Measurements from ENCODE around the gene INPP5D.

Gene INPP5D

GRCh38 chr2:233022561-233022960 is 37.6 kb upstream of the INPP5D start:
- H3K4me1 ChIP-seq (ENCODE audit: control insufficient read depth, insufficient read depth, low read length), result no peaks in the 10 kb centered on the region
- no peaks in the 10 kb centered on the region for H3K36me3 ChIP-seq (ENCODE audit: control insufficient read depth, insufficient read depth, low read length)
- no peak overlapping the region for H3K9ac ChIP-seq (ENCODE audit: low read length)
- no peak overlapping the region for H3K27ac ChIP-seq (ENCODE audit: low read depth, low read length)
- no peaks in the 10 kb centered on the region for H3K27me3 ChIP-seq (ENCODE audit: control insufficient read depth, insufficient read depth, low read length)
- H3K4me3 ChIP-seq (ENCODE audit: low read length), result no peak overlapping the region

GRCh38 chr2:233023007-233023760 is 37.0 kb upstream of the INPP5D start:
- H3K9ac ChIP-seq (ENCODE audit: low read length), result no peak overlapping the region
- H3K4me3 ChIP-seq (ENCODE audit: low read length), result no peak overlapping the region
- no peak overlapping the region for H3K27ac ChIP-seq (ENCODE audit: low read depth, low read length)
- H3K27me3 ChIP-seq (ENCODE audit: control insufficient read depth, insufficient read depth, low read length), result no peaks in the 10 kb centered on the region
- no peaks in the 10 kb centered on the region for H3K4me1 ChIP-seq (ENCODE audit: control insufficient read depth, insufficient read depth, low read length)
- H3K36me3 ChIP-seq (ENCODE audit: control insufficient read depth, insufficient read depth, low read length), result no peaks in the 10 kb centered on the region

GRCh38 chr2:233023761-233024410 is 36.3 kb upstream of the INPP5D start:
- H3K36me3 ChIP-seq (ENCODE audit: control insufficient read depth, insufficient read depth, low read length), result no peaks in the 10 kb centered on the region

GRCh38 chr2:233025706-233026105 is 34.4 kb upstream of the INPP5D start:
- Histone ChIP-seq H3K9ac (ENCODE audit: low read length) (no peak overlapping the region), H3K27me3 (ENCODE audit: control insufficient read depth, insufficient read depth, low read length) (no peaks in the 10 kb centered on the region), H3K36me3 (ENCODE audit: control insufficient read depth, insufficient read depth, low read length) (no peaks in the 10 kb centered on the region), H3K4me1 (ENCODE audit: control insufficient read depth, insufficient read depth, low read length) (no peaks in the 10 kb centered on the region), H3K4me3 (ENCODE audit: low read length) (no peak overlapping the region), H3K27ac (ENCODE audit: low read depth, low read length) (no peak overlapping the region)

More at GRCh38 chr2:233023761-233024410, 36.3 kb upstream of the INPP5D start:
- H3K4me3 ChIP-seq (ENCODE audit: low read length), result no peak overlapping the region
- no peak overlapping the region for H3K9ac ChIP-seq (ENCODE audit: low read length)
- H3K27me3 ChIP-seq (ENCODE audit: control insufficient read depth, insufficient read depth, low read length), result no peaks in the 10 kb centered on the region
- H3K4me1 ChIP-seq (ENCODE audit: control insufficient read depth, insufficient read depth, low read length), result no peaks in the 10 kb centered on the region
- H3K27ac ChIP-seq (ENCODE audit: low read depth, low read length), result no peak overlapping the region

GRCh38 chr2:233026198-233026813 is 33.8 kb upstream of the INPP5D start:
- Histone ChIP-seq H3K4me1 (ENCODE audit: control insufficient read depth, insufficient read depth, low read length) (no peaks in the 10 kb centered on the region), H3K27me3 (ENCODE audit: control insufficient read depth, insufficient read depth, low read length) (no peaks in the 10 kb centered on the region), H3K36me3 (ENCODE audit: control insufficient read depth, insufficient read depth, low read length) (no peaks in the 10 kb centered on the region), H3K9ac (ENCODE audit: low read length) (no peak overlapping the region), H3K4me3 (ENCODE audit: low read length) (no peak overlapping the region), H3K27ac (ENCODE audit: low read depth, low read length) (no peak overlapping the region)

GRCh38 chr2:233029321-233029720 is 30.8 kb upstream of the INPP5D start:
- Histone ChIP-seq H3K9ac (ENCODE audit: low read length) (no peak overlapping the region), H3K27me3 (ENCODE audit: control insufficient read depth, insufficient read depth, low read length) (no peaks in the 10 kb centered on the region), H3K36me3 (ENCODE audit: control insufficient read depth, insufficient read depth, low read length) (no peaks in the 10 kb centered on the region), H3K4me3 (ENCODE audit: low read length) (no peak overlapping the region), H3K27ac (ENCODE audit: low read depth, low read length) (no peak overlapping the region), H3K4me1 (ENCODE audit: control insufficient read depth, insufficient read depth, low read length) (no peaks in the 10 kb centered on the region)

- Histone ChIP-seq H3K27ac (ENCODE audit: low read depth, low read length) (no peak overlapping the region), H3K9ac (ENCODE audit: low read length) (no peak overlapping the region), H3K4me1 (ENCODE audit: control insufficient read depth, insufficient read depth, low read length) (no peaks in the 10 kb centered on the region), H3K36me3 (ENCODE audit: control insufficient read depth, insufficient read depth, low read length) (no peaks in the 10 kb centered on the region), H3K4me3 (ENCODE audit: low read length) (no peak overlapping the region), H3K27me3 (ENCODE audit: control insufficient read depth, insufficient read depth, low read length) (no peaks in the 10 kb centered on the region)
These were observed 28.3 kb upstream of the INPP5D start for GRCh38 chr2:233031556-233032500.

GRCh38 chr2:233032551-233033320 is 27.4 kb upstream of the INPP5D start, which contains the start of gene NEU2:
TSS of gene NEU2 (plus strand) at chr2:233032672. CDS start at chr2:233032672, 0 bp downstream.
- H3K4me1 ChIP-seq (ENCODE audit: control insufficient read depth, insufficient read depth, low read length), result no peaks in the 10 kb centered on the region
- no peak within 1 kb of the TSS for H3K27ac ChIP-seq (ENCODE audit: low read depth, low read length)
- no peaks in the 10 kb centered on the region for H3K27me3 ChIP-seq (ENCODE audit: control insufficient read depth, insufficient read depth, low read length)
- H3K36me3 ChIP-seq (ENCODE audit: control insufficient read depth, insufficient read depth, low read length), result no peaks in the 10 kb centered on the region
- H3K9ac ChIP-seq (ENCODE audit: low read length), result no peak within 1 kb of the TSS
- no peak within 1 kb of the TSS for H3K4me3 ChIP-seq (ENCODE audit: low read length)

GRCh38 chr2:233033672-233034071 is 26.5 kb upstream of the INPP5D start:
- H3K36me3 ChIP-seq (ENCODE audit: control insufficient read depth, insufficient read depth, low read length), result no peaks in the 10 kb centered on the region
- H3K27ac ChIP-seq (ENCODE audit: low read depth, low read length), result no peak overlapping the region
- no peaks in the 10 kb centered on the region for H3K27me3 ChIP-seq (ENCODE audit: control insufficient read depth, insufficient read depth, low read length)
- no peak overlapping the region for H3K9ac ChIP-seq (ENCODE audit: low read length)
- no peak overlapping the region for H3K4me3 ChIP-seq (ENCODE audit: low read length)
- no peaks in the 10 kb centered on the region for H3K4me1 ChIP-seq (ENCODE audit: control insufficient read depth, insufficient read depth, low read length)

- Histone ChIP-seq H3K27me3 (ENCODE audit: control insufficient read depth, insufficient read depth, low read length) (no peaks in the 10 kb centered on the region), H3K4me3 (ENCODE audit: low read length) (no peak overlapping the region), H3K9ac (ENCODE audit: low read length) (no peak overlapping the region), H3K4me1 (ENCODE audit: control insufficient read depth, insufficient read depth, low read length) (no peaks in the 10 kb centered on the region), H3K27ac (ENCODE audit: low read depth, low read length) (no peak overlapping the region), H3K36me3 (ENCODE audit: control insufficient read depth, insufficient read depth, low read length) (no peaks in the 10 kb centered on the region)
These were observed 25.9 kb upstream of the INPP5D start for GRCh38 chr2:233034091-233034882.

Data from rectal smooth muscle tissue (tissue), 1 donor.